Measurements from ENCODE around the gene PRR11. TPM values are rescaled to one million over a fixed set of nuclear protein-coding genes. Genes with fewer than 3 reads are reported as not detected.

PRR11 gene
- total RNA-seq: 1 to 10 TPM; 1.5 to 4.1 (median 2.2) TPM

GRCh38 chr17:59155439-59156177 is at the start of gene PRR11:
PRR11 (plus strand) TSS chr17:59155746; CDS start chr17:59169753, 14,007 bp downstream.
- TF ChIP-seq CTCF (IDR thresholded peaks at IDR 0.05): no peak
- no peak for TF ChIP-seq POLR2A (IDR thresholded peaks at IDR 0.05)
- Histone ChIP-seq H3K27ac (peak within 1 kb of the TSS; percentile 52 to 84 (median 78)), H3K36me3 (no peaks in the 10 kb centered on the region), H3K27me3 (no peaks in the 10 kb centered on the region), H3K4me3 (peak within 1 kb of the TSS; percentile 59 to 71 (median 66)), H3K4me1 (peaks cover 0 to 7% (median 4%) of the 10 kb centered on the region in 4 donors), H3K9me3 (no peaks in the 10 kb centered on the region)
- peak; percentile 90 to 98 (median 98) for DNase-seq

DNA sequence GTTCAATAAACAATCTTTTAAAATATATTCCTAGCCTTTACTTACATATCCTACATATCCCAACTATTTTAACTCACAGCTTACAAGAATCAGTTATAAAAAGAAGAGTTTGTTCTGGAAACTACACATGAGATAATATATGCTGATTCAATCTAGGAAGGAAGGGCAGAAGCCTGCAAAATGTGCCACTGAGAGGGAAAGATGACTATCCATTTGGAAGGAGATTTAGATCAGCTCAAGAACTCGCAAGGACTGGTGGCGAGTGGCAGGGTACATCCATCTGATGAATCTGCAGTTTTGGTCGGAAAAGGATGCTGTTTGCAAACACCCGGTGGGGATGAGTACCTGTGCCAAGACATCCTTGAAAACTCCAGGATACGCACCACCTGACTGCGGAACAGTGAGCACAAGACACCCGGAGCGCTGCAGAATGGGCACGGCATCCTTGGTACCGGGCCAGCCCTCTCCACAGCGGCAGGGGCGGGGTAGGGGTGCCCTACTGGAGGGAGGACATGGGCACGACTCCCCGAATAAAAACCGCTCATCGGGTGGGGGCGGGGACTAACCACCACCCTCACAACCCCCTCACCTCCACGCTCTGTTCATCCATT is 49.6 kb upstream of the PRR11 start:
- Histone ChIP-seq H3K4me1 (peaks cover 0 to 21% (median 1%) of the 10 kb centered on the region in 4 donors), H3K9me3 (no peaks in the 10 kb centered on the region), H3K36me3 (no peaks in the 10 kb centered on the region), H3K27me3 (no peaks in the 10 kb centered on the region), H3K4me3 (peak overlapping the region; percentile 75 to 84 (median 80)), H3K27ac (peak overlapping the region; percentile 79 to 91 (median 90))
- DNase-seq: peak; percentile 68 to 77 (median 77)
- no peak for TF ChIP-seq POLR2A (IDR thresholded peaks at IDR 0.05)
- TF ChIP-seq CTCF (IDR thresholded peaks at IDR 0.05): no peak

DNA sequence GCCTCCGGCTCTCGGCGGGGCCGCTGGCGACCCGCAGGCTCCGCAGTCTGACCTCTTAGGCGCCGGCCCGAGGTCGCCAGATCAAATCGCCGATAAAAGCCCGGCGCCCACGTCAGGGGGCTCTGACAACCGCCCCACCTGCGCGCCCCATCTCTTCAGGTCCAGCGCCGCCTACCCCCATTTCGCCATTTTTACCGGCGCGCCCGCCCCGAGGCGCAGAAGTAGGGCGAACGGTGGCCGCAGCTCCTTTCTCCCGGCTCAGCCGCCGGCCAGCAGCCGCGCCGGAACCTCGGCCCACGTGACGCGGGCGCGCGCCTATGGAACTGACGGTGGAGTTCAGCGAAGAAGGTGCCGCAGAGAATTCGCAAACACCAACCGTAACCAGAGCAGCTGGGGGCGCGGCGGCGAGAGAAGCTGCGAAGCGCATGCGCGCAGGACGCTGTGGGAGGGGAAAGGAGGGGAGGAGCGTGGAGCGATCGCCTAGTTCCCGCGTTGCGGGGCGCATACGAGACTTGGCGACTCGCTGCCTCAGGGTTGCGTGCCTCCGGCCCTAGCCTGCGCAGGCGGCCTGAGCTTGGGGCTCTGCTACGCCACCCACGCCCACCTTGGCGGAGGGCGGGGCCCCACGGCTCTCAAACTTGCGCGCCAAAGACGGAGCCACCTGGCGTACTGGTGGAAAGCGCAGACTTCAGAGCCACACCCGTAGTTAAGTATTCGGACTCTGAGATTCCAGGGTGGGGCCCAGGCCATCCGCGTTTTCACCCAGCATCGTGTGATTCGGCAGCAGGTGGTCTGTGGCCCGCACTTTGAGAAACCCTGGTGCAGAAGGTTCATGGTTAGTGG is 48.9 kb upstream of the PRR11 start, which contains the start of gene TRIM37:
TSS of gene TRIM37 (minus strand) at position 418 of the 843 bp plus-strand sequence. CDS start 419 bp downstream, outside the sequence.
- Histone ChIP-seq H3K27me3 (no peaks in the 10 kb centered on the region), H3K4me3 (peak within 1 kb of the TSS; percentile 75 to 84 (median 80)), H3K4me1 (peaks cover 0 to 21% (median 1%) of the 10 kb centered on the region in 4 donors), H3K27ac (peak within 1 kb of the TSS; percentile 79 to 91 (median 90)), H3K9me3 (no peaks in the 10 kb centered on the region), H3K36me3 (no peaks in the 10 kb centered on the region)
- DNase-seq: peak; percentile 93 to 99 (median 99)
- peak in 3 of 6 experiments; percentile 12 to 30 (median 16) for TF ChIP-seq CTCF (IDR thresholded peaks at IDR 0.05)
- peak; percentile 71 to 76 for TF ChIP-seq POLR2A (IDR thresholded peaks at IDR 0.05)

DNA sequence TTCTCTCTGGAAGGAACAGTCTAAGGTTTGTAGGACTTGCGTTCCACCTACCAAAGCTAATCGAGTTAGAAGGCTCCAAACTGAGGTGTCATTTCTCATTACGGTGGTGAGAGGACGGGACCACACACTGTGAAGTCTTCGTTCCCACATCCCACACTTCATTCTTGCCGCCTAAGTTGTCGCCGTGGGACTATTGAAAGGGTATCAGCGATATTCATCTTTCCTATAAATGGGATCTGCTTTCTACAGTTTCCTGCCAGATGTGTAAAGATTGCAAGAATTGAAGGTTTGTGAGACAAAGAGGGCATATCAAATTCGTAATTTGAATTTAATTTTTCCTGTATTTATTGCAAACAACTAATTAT is 48.3 kb upstream of the PRR11 start:
- TF ChIP-seq POLR2A (IDR thresholded peaks at IDR 0.05): no peak
- TF ChIP-seq CTCF (IDR thresholded peaks at IDR 0.05): no peak
- peak overlapping the region; percentile 79 to 91 (median 90) for H3K27ac ChIP-seq
- DNase-seq: no peak
- no peaks in the 10 kb centered on the region for H3K36me3 ChIP-seq
- no peaks in the 10 kb centered on the region for H3K9me3 ChIP-seq
- peaks cover 0 to 21% (median 1%) of the 10 kb centered on the region in 4 donors for H3K4me1 ChIP-seq
- H3K27me3 ChIP-seq: no peaks in the 10 kb centered on the region
- peak overlapping the region; percentile 75 to 84 (median 80) for H3K4me3 ChIP-seq

- H3K27me3 ChIP-seq: no peaks in the 10 kb centered on the region
- H3K27ac ChIP-seq: no peak overlapping the region
- TF ChIP-seq POLR2A (IDR thresholded peaks at IDR 0.05) (no peak), CTCF (IDR thresholded peaks at IDR 0.05) (no peak)
- no peaks in the 10 kb centered on the region for H3K9me3 ChIP-seq
- no peak for DNase-seq
- H3K4me1 ChIP-seq: peaks cover 0 to 21% (median 1%) of the 10 kb centered on the region in 4 donors
- no peaks in the 10 kb centered on the region for H3K36me3 ChIP-seq
- H3K4me3 ChIP-seq: no peak overlapping the region
Observed at GRCh38 chr17:59108400-59109102, 47.0 kb upstream of the PRR11 start.

Measured in Peyer's patch (tissue), 4 donors.